ACC112 (cell line): Measurements from ENCODE around the gene CEP170.

Source experiments
- H2AFZ ChIP-seq: fragments of 200-600 bp; sonication (generic); one replicate; pipeline ENCODE4 v1.6.0; 2017; ENCODE audit warnings: antibody characterized with exemption, low read length; ENCODE audit not compliant: unreplicated experiment
- H3K27ac ChIP-seq: fragments of 200-600 bp; sonication (generic); 2 replicates; pipeline ENCODE4 v1.5.1; 2014; ENCODE audit warnings: low read depth, mild to moderate bottlenecking, antibody characterized with exemption, low read length, moderate library complexity
- H3K27me3 ChIP-seq: fragments of 200-600 bp; sonication (generic); 2 replicates; pipeline ENCODE4 v1.6.1; 2014; ENCODE audit warnings: mild to moderate bottlenecking, antibody characterized with exemption, low read length, moderate library complexity, mixed read lengths; ENCODE audit not compliant: insufficient read depth
- H3K36me3 ChIP-seq: fragments of 200-600 bp; sonication (generic); 2 replicates; pipeline ENCODE4 v1.6.1; 2016; ENCODE audit warnings: mild to moderate bottlenecking, antibody characterized with exemption, low read length, moderate library complexity, mixed read lengths; ENCODE audit not compliant: insufficient read depth
- H3K4me1 ChIP-seq: fragments of 200-600 bp; sonication (generic); one replicate; pipeline ENCODE4 v1.6.1; 2016; ENCODE audit warnings: low read length, mixed read lengths; ENCODE audit not compliant: insufficient read depth, unreplicated experiment, control insufficient read depth
- H3K4me3 ChIP-seq: fragments of 200-600 bp; sonication (generic); 2 replicates; pipeline ENCODE4 v1.5.1; 2014; ENCODE audit warnings: mild to moderate bottlenecking, low read depth, low read length
- H3K79me2 ChIP-seq: fragments of 200-600 bp; sonication (generic); one replicate; pipeline ENCODE4 v1.6.0; 2016; ENCODE audit warnings: low read length; ENCODE audit not compliant: control insufficient read depth, unreplicated experiment, insufficient read depth

Gene CEP170

DNA sequence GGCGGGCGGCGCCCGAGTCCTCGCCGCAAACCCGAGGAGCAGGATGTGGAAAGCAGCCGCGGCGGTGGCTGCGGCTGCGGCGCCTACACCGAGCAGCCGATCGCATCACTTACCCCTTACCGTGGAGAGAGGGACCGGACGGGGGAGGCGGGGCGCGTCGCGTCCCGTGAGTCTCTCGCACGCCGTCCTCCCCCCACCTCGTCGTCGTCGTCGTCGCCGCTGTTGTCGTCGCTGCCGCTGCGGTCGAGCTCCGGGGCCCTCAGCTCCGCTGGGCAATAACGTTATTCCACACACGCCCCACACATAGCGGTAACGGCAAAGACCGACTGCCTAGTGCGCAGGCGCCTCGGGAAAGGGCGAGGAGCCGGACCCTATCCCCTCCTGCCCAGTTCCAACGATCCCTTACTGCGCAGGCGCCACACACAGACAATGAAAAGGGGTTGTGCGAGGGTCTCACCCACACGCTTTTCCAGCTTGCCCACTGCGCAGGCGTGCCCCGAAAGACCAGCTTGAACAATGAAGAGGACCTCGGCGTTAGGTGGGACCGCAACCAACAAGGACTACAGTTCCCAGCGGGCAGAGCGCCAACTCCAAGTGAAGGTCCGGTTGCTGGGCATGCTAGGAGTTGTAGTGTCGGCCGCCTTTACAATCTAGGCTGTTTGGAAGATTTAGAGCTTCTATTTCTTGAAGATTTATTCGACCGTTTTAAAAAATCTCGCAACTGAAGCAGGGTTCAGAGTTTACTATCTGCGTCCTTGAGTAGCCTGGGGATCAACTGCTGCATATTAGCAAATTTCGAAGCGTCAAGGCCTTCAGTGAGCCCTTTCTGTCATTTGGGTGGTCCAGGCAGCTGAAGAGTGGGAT lies at the start of gene CEP170:
Gene CEP170, minus strand, starts transcription at position 355 of the 864 bp plus-strand sequence. CDS start 30,001 bp downstream, outside the sequence.
- H3K4me3 ChIP-seq, result peak within 1 kb of the TSS; percentile 98
- no peaks in the 10 kb centered on the region for H3K36me3 ChIP-seq
- peak within 1 kb of the TSS; percentile 71 for H3K27ac ChIP-seq
- peaks cover 86% of the 10 kb centered on the region for H3K79me2 ChIP-seq
- peaks cover 26% of the 10 kb centered on the region for H3K4me1 ChIP-seq
- H3K27me3 ChIP-seq, result no peaks in the 10 kb centered on the region
- peak within 1 kb of the TSS; percentile 84 for H2AFZ ChIP-seq

DNA sequence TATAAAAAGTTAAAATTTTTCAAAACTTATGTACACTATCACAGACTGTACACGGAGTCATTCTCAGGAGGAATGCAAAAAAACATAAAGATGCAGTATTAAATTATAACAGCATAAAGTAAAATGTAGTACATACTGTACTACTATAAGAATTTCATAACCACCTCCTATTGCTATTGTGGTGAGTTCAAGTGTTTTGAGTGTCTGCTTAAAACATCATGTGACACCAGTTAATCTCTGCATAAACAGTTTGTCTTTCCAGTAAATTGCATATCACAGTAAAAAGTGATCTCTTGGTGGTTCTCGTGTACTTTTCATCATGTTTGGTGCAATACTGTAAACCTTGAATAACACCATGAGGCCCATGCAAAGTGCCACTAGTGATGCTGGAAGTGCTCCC lies 46.0 kb upstream of the CEP170 start:
- H3K27ac ChIP-seq, result no peak overlapping the region
- H3K36me3 ChIP-seq, result peaks cover 29% of the 10 kb centered on the region
- no peaks in the 10 kb centered on the region for H3K79me2 ChIP-seq
- H2AFZ ChIP-seq, result no peak overlapping the region
- no peaks in the 10 kb centered on the region for H3K4me1 ChIP-seq
- H3K27me3 ChIP-seq, result no peaks in the 10 kb centered on the region
- no peak overlapping the region for H3K4me3 ChIP-seq

DNA sequence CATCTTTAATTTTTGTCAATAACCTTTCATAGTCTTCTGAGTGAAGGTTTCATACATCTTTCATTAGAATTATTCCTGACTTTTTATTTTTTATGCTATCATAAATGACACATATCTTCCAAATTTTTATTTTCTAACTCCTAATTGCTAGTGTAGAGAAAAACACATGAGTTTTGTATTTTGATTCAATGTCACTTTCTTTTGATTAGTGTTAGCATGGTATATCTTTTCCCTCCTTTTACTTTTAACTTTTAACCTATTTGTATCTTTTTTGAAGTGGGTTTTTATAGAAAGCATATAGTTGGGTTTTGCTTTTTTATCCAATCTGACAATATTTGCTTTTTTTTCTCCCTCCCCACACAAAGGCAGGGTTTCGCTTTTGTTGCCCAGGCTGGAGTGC lies 44.0 kb upstream of the CEP170 start:
- H3K36me3 ChIP-seq, result peaks cover 31% of the 10 kb centered on the region
- H2AFZ ChIP-seq, result no peak overlapping the region
- H3K79me2 ChIP-seq, result no peaks in the 10 kb centered on the region
- H3K27me3 ChIP-seq, result no peaks in the 10 kb centered on the region
- no peak overlapping the region for H3K4me3 ChIP-seq
- H3K4me1 ChIP-seq, result peaks cover 16% of the 10 kb centered on the region
- H3K27ac ChIP-seq, result no peak overlapping the region

DNA sequence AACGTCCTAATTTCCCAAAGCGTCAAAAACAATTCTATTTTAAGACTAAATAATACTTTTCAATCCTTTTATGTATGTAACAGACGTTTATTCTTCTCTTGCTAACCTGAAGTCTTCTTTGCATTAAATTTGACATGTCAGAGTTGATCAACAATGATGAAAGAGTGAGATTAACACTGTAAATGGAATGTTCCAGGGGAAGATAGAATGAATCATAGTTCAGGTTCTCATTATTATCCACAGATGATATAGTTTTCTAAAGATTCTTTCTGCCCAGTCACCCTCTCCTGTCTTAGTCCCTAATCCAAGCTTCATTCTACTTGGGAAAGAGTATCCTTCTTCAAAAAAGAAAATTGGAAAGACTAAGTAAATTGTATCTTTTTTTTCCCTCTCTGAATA lies 39.6 kb upstream of the CEP170 start:
- H3K4me1 ChIP-seq, result peaks cover 26% of the 10 kb centered on the region
- no peak overlapping the region for H3K4me3 ChIP-seq
- peaks cover 47% of the 10 kb centered on the region for H3K36me3 ChIP-seq
- H2AFZ ChIP-seq, result no peak overlapping the region
- peaks cover 14% of the 10 kb centered on the region for H3K79me2 ChIP-seq
- H3K27ac ChIP-seq, result peak overlapping the region; percentile 77
- no peaks in the 10 kb centered on the region for H3K27me3 ChIP-seq

DNA sequence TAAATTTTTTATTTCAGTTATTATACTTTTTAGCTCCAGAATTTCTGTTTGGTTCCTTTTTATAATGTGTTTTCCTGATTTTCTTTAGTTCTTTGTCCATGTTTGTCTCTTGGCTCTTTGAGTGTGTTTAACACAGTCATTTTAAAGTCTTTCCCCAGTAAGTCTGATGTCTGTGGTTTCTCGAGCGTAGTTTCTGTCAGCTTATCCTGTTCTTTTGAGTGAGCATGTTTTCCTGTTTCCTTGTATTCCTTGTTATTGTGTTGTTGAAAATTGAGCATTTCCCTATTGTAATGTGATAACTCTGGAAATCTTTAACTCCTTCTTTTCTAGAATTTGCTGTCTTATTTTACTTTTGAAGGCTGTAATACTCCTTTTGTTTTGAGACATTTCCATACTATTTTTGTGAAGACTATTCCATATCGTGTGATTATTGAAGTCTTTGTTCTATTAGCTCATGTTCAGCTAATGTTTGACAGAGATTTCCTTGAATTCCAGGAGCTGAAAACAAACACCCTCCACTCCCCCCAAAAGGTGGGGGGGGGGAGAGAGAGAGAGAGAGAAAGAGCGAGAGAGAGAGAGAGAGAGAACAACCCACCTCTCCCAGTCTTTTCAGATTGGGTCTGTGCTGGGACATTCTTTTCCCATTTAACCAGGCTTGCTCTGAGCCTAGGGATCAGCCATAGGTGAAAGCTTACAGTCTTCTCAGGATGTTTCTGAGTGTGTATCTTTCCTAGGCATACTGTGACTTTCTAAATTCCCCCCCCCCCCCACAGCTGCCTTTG lies 39.1 kb upstream of the CEP170 start:
- H2AFZ ChIP-seq, result no peak overlapping the region
- H3K27ac ChIP-seq, result peak overlapping the region; percentile 77
- H3K4me3 ChIP-seq, result no peak overlapping the region
- H3K36me3 ChIP-seq, result peaks cover 51% of the 10 kb centered on the region
- peaks cover 26% of the 10 kb centered on the region for H3K4me1 ChIP-seq
- peaks cover 14% of the 10 kb centered on the region for H3K79me2 ChIP-seq
- no peaks in the 10 kb centered on the region for H3K27me3 ChIP-seq

DNA sequence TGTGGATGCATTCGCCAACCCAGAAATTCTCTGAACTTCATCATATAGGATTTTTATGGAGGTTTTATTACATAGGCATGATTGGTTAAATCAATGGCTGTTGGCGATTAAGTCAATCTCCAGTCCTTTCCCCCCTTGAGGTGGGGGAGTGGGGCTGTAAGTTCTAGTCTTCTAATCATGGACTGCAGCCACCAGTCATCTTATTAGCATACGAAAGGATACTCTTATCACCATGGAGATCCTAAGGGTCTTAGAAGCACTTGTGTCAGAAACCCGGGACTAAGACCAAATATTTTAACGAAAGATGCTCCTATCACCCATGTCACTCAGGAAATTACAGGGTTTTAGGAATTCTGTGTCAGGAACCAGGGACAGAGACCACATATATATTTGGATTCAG lies 37.0 kb upstream of the CEP170 start:
- peaks cover 42% of the 10 kb centered on the region for H3K36me3 ChIP-seq
- H2AFZ ChIP-seq, result no peak overlapping the region
- no peaks in the 10 kb centered on the region for H3K27me3 ChIP-seq
- no peak overlapping the region for H3K27ac ChIP-seq
- H3K4me3 ChIP-seq, result no peak overlapping the region
- peaks cover 39% of the 10 kb centered on the region for H3K4me1 ChIP-seq
- peaks cover 14% of the 10 kb centered on the region for H3K79me2 ChIP-seq

DNA sequence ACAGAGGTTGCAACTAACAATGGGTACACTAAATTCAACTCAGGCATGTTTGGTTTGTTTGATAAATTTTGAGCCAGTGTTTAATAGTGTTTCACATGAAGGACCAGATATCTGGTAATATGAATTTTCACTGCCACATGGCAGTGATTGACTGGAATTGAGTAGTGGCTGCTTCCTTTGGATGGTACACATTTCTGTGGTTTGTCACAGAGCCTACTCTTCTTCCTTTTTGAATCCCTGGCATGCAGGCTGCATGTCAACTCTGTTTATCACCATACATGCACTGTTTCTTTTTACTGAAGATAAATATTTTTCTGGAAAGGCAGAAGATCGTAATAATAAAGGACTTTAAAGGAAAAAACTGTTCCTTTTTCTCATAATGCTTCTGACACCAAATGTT lies 36.2 kb upstream of the CEP170 start:
- H3K4me1 ChIP-seq, result peaks cover 47% of the 10 kb centered on the region
- H2AFZ ChIP-seq, result no peak overlapping the region
- peaks cover 42% of the 10 kb centered on the region for H3K36me3 ChIP-seq
- H3K27me3 ChIP-seq, result no peaks in the 10 kb centered on the region
- no peak overlapping the region for H3K4me3 ChIP-seq
- H3K27ac ChIP-seq, result 0 out of 2 replicates have a peak overlapping the region, but pooled peaks have one; percentile 24
- peaks cover 14% of the 10 kb centered on the region for H3K79me2 ChIP-seq

DNA sequence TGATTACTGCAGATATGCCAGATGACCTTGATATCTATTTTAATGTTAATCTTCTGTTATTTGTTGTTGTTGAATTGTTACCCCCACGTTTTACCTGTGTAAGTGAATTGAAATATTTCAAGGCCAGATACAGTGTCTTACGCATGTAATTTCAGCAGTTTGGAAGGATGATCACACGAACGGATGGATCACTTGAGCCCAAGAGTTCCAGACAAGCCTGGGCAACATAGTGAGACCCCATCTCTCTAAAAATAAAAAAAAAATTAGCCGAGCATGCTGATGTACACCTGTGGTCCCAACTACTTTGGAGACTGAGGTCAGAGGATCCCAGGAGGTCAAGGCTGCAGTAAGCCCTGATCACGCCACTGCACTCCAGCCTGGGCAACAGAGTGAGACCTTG lies 33.0 kb upstream of the CEP170 start:
- Histone ChIP-seq H3K27me3 (no peaks in the 10 kb centered on the region), H3K4me3 (no peak overlapping the region), H3K4me1 (peaks cover 34% of the 10 kb centered on the region), H3K27ac (peak overlapping the region; percentile 90), H3K36me3 (peaks cover 35% of the 10 kb centered on the region), H2AFZ (no peak overlapping the region), H3K79me2 (peaks cover 23% of the 10 kb centered on the region)

DNA sequence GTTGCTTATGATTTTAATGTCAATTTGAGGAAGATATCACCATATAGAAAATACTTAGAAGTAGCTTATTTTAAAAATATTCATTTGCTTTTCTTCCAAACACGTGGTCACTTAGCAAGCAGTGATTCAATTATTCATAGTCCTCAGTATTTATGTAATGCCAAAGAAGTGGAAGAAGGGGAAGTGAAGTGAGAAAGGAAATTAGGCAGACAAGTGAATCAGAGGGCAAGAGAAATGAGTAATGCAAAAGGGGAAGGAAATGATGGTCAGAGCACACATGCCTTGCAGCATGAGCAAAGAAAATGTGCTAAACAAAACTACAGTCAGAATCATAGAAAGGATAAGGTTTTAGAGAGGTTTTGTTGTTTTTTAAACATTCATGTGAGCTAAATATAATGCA lies 32.6 kb upstream of the CEP170 start:
- H3K4me1 ChIP-seq, result peaks cover 34% of the 10 kb centered on the region
- H3K27ac ChIP-seq, result peak overlapping the region; percentile 90
- H3K4me3 ChIP-seq, result peak overlapping the region; percentile 44
- peaks cover 22% of the 10 kb centered on the region for H3K79me2 ChIP-seq
- no peaks in the 10 kb centered on the region for H3K27me3 ChIP-seq
- peaks cover 31% of the 10 kb centered on the region for H3K36me3 ChIP-seq
- no peak overlapping the region for H2AFZ ChIP-seq

DNA sequence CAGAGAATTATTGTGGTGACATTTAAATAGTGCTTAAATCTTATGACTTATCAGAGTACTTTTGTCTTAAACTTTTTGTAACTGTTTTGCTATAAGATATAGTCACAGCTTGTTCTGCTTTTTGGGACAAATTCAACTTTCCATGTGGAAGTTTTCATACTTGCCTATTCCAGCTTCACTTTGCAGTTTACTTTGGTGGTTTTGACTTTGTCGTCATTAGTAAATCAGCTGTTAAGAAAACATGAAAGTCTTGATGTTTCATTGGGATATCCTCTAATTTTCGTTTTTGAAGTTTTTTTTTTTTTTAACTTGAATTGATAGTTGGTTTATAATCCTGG lies 32.0 kb upstream of the CEP170 start:
- Histone ChIP-seq H3K27ac (peak overlapping the region; percentile 90), H3K27me3 (no peaks in the 10 kb centered on the region), H3K36me3 (peaks cover 30% of the 10 kb centered on the region), H3K4me3 (peak overlapping the region; percentile 44), H3K4me1 (peaks cover 34% of the 10 kb centered on the region), H2AFZ (peak overlapping the region; percentile 50), H3K79me2 (peaks cover 16% of the 10 kb centered on the region)
